Calu3 (cell line): ENCODE data around the gene MPZL3. TPM values are rescaled to one million over a fixed set of nuclear protein-coding genes. Genes with fewer than 3 reads are reported as not detected.

Experiments used
- BruUV-seq: library from RNA; stranded (reverse); fragments of 400-500 nt; replicated peaks from 2 replicates; lab custom pipeline; 2021; lab: Mats Ljungman, UMichigan
- CTCF ChIA-PET: fragments of 300-600 bp; sonication (Branson Sonifier 250); formaldehyde crosslinking; loops from one replicate; lab custom pipeline; 2022; ENCODE audit warnings: antibody characterized with exemption; lab: Charles Lee
- DNase-seq: peaks from one replicate; pipeline ENCODE4 v3.0.0; 2022
- H3K27ac Mint-ChIP-seq: one replicate; pipeline ENCODE4 v1.8.0; 2022; ENCODE audit warnings: mixed read lengths; ENCODE audit not compliant: unreplicated experiment
- H3K27me3 Mint-ChIP-seq: one replicate; pipeline ENCODE4 v1.8.0; 2022; ENCODE audit warnings: mixed read lengths; ENCODE audit not compliant: unreplicated experiment
- H3K36me3 Mint-ChIP-seq: one replicate; pipeline ENCODE4 v1.8.0; 2022; ENCODE audit warnings: mild to moderate bottlenecking, moderate library complexity, mixed read lengths; ENCODE audit not compliant: insufficient read depth, unreplicated experiment
- H3K4me1 Mint-ChIP-seq: one replicate; pipeline ENCODE4 v1.8.0; 2022; ENCODE audit warnings: mild to moderate bottlenecking, low read depth, mixed read lengths; ENCODE audit not compliant: unreplicated experiment
- H3K4me3 Mint-ChIP-seq: one replicate; pipeline ENCODE4 v1.8.0; 2022; ENCODE audit warnings: mild to moderate bottlenecking, low read depth, moderate library complexity, mixed read lengths; ENCODE audit not compliant: unreplicated experiment
- H3K9me3 Mint-ChIP-seq: one replicate; pipeline ENCODE4 v1.8.0; 2022; ENCODE audit warnings: low read depth, mixed read lengths; ENCODE audit not compliant: unreplicated experiment
- intact Hi-C: fragments of 100-400 bp; cut with micrococcal nuclease; formaldehyde crosslinking; loops from one replicate; pipeline ENCODE4 v1.10.0; 2022; ENCODE audit not compliant: unreplicated experiment
- total RNA-seq: library from RNA; stranded (reverse); gene quantifications from 2 replicates; pipeline ENCODE4 v1.2.3, GENCODE V29; 2022
- TF ChIP-seq, protein P1 (sequence below): fragments of 200-600 bp; IDR thresholded peaks from one replicate; pipeline ENCODE4 v1.8.0; 2022; ENCODE audit warnings: antibody characterized with exemption; ENCODE audit not compliant: unreplicated experiment

MPZL3 gene
- total RNA-seq, 1 experiment from 2014 or later = 5.9 TPM

- DNase-seq = no peak
- peaks cover 4% of the 10 kb centered on the region for H3K36me3 Mint-ChIP-seq
- no TSS peak for BruUV-seq
- CTCF ChIA-PET = no interaction called here
- H3K9me3 Mint-ChIP-seq = no peaks in the 10 kb centered on the region
- H3K27ac Mint-ChIP-seq = no peak overlapping the region
- H3K4me3 Mint-ChIP-seq = no peak overlapping the region
- peaks cover 9% of the 10 kb centered on the region for H3K4me1 Mint-ChIP-seq
- no peaks in the 10 kb centered on the region for H3K27me3 Mint-ChIP-seq
- intact Hi-C loops = no loop called here
- TF ChIP-seq, protein P1, sequence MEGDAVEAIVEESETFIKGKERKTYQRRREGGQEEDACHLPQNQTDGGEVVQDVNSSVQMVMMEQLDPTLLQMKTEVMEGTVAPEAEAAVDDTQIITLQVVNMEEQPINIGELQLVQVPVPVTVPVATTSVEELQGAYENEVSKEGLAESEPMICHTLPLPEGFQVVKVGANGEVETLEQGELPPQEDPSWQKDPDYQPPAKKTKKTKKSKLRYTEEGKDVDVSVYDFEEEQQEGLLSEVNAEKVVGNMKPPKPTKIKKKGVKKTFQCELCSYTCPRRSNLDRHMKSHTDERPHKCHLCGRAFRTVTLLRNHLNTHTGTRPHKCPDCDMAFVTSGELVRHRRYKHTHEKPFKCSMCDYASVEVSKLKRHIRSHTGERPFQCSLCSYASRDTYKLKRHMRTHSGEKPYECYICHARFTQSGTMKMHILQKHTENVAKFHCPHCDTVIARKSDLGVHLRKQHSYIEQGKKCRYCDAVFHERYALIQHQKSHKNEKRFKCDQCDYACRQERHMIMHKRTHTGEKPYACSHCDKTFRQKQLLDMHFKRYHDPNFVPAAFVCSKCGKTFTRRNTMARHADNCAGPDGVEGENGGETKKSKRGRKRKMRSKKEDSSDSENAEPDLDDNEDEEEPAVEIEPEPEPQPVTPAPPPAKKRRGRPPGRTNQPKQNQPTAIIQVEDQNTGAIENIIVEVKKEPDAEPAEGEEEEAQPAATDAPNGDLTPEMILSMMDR = no peak
Observed at GRCh38 chr11:118222437-118222836, 29.7 kb downstream of the MPZL3 start.

- TF ChIP-seq, protein P1 = no peak
- Mint-ChIP-seq H3K36me3 (peaks cover 4% of the 10 kb centered on the region), H3K27ac (no peak overlapping the region), H3K9me3 (no peaks in the 10 kb centered on the region), H3K4me3 (no peak overlapping the region), H3K4me1 (peaks cover 9% of the 10 kb centered on the region), H3K27me3 (no peaks in the 10 kb centered on the region)
- intact Hi-C loops = no loop called here
- CTCF ChIA-PET = no interaction called here
- no TSS peak for BruUV-seq
- no peak for DNase-seq
Observed at GRCh38 chr11:118221419-118221818, 30.7 kb downstream of the MPZL3 start.

DNA sequence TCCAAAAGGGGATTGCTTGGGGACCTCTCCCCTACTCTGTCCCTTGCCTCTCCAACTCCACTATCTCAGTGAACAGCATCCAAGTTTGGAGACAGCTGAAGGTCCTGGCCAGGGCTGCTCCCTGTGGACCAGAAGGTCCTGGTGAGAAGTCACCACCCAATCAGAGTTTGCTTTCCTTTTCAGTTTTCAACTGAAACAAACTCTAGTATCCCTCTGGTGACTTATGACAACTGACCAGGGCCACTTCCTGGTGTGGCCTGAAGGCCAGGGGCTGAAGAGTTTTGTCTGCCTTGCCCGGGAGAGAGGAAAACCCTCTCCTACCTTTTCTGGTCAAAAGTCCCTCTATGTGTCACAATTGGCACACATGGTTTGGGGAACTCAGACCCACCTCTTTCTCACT, 32.4 kb downstream of the MPZL3 start:
- Mint-ChIP-seq H3K4me3 (no peak overlapping the region), H3K4me1 (peaks cover 9% of the 10 kb centered on the region), H3K27ac (no peak overlapping the region), H3K27me3 (no peaks in the 10 kb centered on the region), H3K36me3 (peaks cover 4% of the 10 kb centered on the region), H3K9me3 (no peaks in the 10 kb centered on the region)
- intact Hi-C loops = no loop called here
- no TSS peak for BruUV-seq
- CTCF ChIA-PET = no interaction called here
- no peak for DNase-seq
- TF ChIP-seq, protein P1 = no peak

DNA sequence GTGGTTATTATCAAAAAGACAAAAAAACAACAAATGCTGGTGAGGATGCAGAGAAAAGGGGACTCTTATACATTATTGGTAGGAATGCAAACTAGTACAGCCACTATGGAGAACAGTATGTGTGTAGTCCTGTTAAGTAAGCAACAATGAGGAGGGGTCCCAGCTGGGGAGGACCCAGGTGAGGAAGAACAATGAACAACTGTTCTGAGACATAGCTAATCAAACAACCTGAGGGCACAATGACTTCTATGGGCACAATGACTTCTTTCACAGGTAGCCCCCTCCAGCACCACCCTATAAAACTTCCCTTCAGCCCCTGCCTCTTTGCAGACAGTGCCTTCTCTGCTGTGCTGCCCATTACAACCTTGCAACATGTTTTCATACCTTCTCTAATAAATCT, 32.9 kb downstream of the MPZL3 start:
- Mint-ChIP-seq H3K36me3 (peaks cover 4% of the 10 kb centered on the region), H3K4me1 (peaks cover 11% of the 10 kb centered on the region), H3K4me3 (no peak overlapping the region), H3K27ac (no peak overlapping the region), H3K27me3 (no peaks in the 10 kb centered on the region), H3K9me3 (no peaks in the 10 kb centered on the region)
- DNase-seq = no peak
- no TSS peak for BruUV-seq
- intact Hi-C loops = no loop called here
- CTCF ChIA-PET = no interaction called here
- TF ChIP-seq, protein P1 = no peak
